ENCODE results near the gene ADGRV1.

DNA sequence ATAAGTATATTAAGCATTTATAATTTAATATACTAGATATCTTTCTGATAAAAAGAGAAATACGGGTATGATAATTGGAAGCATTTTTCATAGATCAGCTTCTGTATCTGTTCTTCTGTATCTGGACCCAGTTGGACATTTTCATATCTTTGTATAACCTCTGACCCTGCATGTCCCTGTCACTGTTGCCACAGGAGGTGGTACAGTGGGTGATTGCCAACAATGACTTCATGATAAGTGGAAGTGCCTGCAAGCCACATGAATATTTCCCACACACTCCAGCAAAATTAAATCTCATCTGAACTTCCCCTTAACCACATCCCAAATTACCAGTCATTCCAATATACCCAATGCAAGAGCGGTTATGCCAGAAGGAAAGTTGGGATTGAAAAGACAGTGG is 448.1 kb downstream of the ADGRV1 start:
- TF ChIP-seq ZNF768 (tag by site-specific recombination; IDR thresholded peaks at IDR 0.05) (no peak), CTCF (tag by site-specific recombination; IDR thresholded peaks at IDR 0.05) (no peak), MYNN (tag by site-specific recombination; IDR thresholded peaks at IDR 0.05; ENCODE audit: borderline replicate concordance) (no peak), ZSCAN23 (tag by site-specific recombination; IDR thresholded peaks at IDR 0.05) (no peak), ZBTB48 (tag by site-specific recombination; IDR thresholded peaks at IDR 0.05) (no peak), ZNF274 (IDR thresholded peaks at IDR 0.05; ENCODE audit: low read length) (no peak), ZNF274 (tag by site-specific recombination; IDR thresholded peaks at IDR 0.05; ENCODE audit: borderline replicate concordance) (no peak), ZNF16 (tag by site-specific recombination; IDR thresholded peaks at IDR 0.05; ENCODE audit: low read depth) (no peak), ZNF580 (tag by site-specific recombination; IDR thresholded peaks at IDR 0.05) (no peak), EGR2 (tag by site-specific recombination; IDR thresholded peaks at IDR 0.05; ENCODE audit: low read depth) (no peak), YY1 (tag by site-specific recombination; IDR thresholded peaks at IDR 0.05) (no peak), ZNF302 (tag by site-specific recombination; IDR thresholded peaks at IDR 0.05; ENCODE audit: low read depth) (no peak)
- TF ChIP-seq, protein P1, sequence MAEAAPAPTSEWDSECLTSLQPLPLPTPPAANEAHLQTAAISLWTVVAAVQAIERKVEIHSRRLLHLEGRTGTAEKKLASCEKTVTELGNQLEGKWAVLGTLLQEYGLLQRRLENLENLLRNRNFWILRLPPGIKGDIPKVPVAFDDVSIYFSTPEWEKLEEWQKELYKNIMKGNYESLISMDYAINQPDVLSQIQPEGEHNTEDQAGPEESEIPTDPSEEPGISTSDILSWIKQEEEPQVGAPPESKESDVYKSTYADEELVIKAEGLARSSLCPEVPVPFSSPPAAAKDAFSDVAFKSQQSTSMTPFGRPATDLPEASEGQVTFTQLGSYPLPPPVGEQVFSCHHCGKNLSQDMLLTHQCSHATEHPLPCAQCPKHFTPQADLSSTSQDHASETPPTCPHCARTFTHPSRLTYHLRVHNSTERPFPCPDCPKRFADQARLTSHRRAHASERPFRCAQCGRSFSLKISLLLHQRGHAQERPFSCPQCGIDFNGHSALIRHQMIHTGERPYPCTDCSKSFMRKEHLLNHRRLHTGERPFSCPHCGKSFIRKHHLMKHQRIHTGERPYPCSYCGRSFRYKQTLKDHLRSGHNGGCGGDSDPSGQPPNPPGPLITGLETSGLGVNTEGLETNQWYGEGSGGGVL (tag by site-specific recombination; IDR thresholded peaks at IDR 0.05) = no peak
